ENCODE measurements around the gene CUBN. TPM values are rescaled to one million over a fixed set of nuclear protein-coding genes. Genes with fewer than 3 reads are reported as not detected.

The CUBN gene
- total and polyA plus RNA-seq, 8 donors: 0.28 to 1.3 (median 0.66) TPM

GRCh38 chr10:16884497-16884896, 245.1 kb downstream of the CUBN start:
- H3K27me3 ChIP-seq: no peaks in the 10 kb centered on the region
- ATAC-seq: no peak
- H3K4me1 ChIP-seq: no peaks in the 10 kb centered on the region
- H3K36me3 ChIP-seq: no peaks in the 10 kb centered on the region
- no peaks in the 10 kb centered on the region for H3K9me3 ChIP-seq
- intact Hi-C loops (cut with DNase I): no loop called here
- no peak overlapping the region for H3K4me3 ChIP-seq
- no peak for FAIRE-seq
- H3K27ac ChIP-seq: no peak overlapping the region
- TF ChIP-seq CTCF (IDR thresholded peaks at IDR 0.05): no peak
- 93 to 96% methylated on average over 2 of the region's 2 CpGs for WGBS, 2 donors
- no peak for DNase-seq

GRCh38 chr10:16883084-16883483, 246.5 kb downstream of the CUBN start:
- H3K4me1 ChIP-seq: no peaks in the 10 kb centered on the region
- no peaks in the 10 kb centered on the region for H3K36me3 ChIP-seq
- H3K27ac ChIP-seq: no peak overlapping the region
- DNase-seq (no peak), FAIRE-seq (no peak), ATAC-seq (no peak)
- no peak overlapping the region for H3K4me3 ChIP-seq
- no peaks in the 10 kb centered on the region for H3K27me3 ChIP-seq
- 91% methylated on average over 4 of the region's 4 CpGs for WGBS, 2 donors
- no peak for TF ChIP-seq CTCF (IDR thresholded peaks at IDR 0.05)
- intact Hi-C loops (cut with DNase I): no loop called here
- no peaks in the 10 kb centered on the region for H3K9me3 ChIP-seq

- no peak for FAIRE-seq
Observed at GRCh38 chr10:16870331-16870730, 259.3 kb downstream of the CUBN start.

GRCh38 chr10:16867990-16868389, 261.6 kb downstream of the CUBN start:
- FAIRE-seq (no peak), ATAC-seq (no peak), DNase-seq (no peak)
- Histone ChIP-seq H3K4me3 (no peak overlapping the region), H3K27me3 (no peaks in the 10 kb centered on the region), H3K4me1 (no peaks in the 10 kb centered on the region), H3K27ac (no peak overlapping the region), H3K9me3 (no peaks in the 10 kb centered on the region), H3K36me3 (no peaks in the 10 kb centered on the region)
- WGBS, 2 donors: 60 to 70% methylated on average over 4 of the region's 4 CpGs
- no peak for TF ChIP-seq CTCF (IDR thresholded peaks at IDR 0.05)
- intact Hi-C loops (cut with DNase I): no loop called here

More at GRCh38 chr10:16870331-16870730, 259.3 kb downstream of the CUBN start:
- H3K27ac ChIP-seq: no peak overlapping the region
- ATAC-seq: no peak
- no peaks in the 10 kb centered on the region for H3K27me3 ChIP-seq
- H3K9me3 ChIP-seq: no peaks in the 10 kb centered on the region
- H3K36me3 ChIP-seq: no peaks in the 10 kb centered on the region
- 75 to 83% methylated on average over 3 of the region's 3 CpGs for WGBS, 2 donors
- H3K4me1 ChIP-seq: no peaks in the 10 kb centered on the region
- H3K4me3 ChIP-seq: no peak overlapping the region
- no peak for DNase-seq
- intact Hi-C loops (cut with DNase I): no loop called here
- no peak for TF ChIP-seq CTCF (IDR thresholded peaks at IDR 0.05)

- WGBS, 2 donors: 55 to 66% methylated on average over 2 of the region's 2 CpGs
- DNase-seq: no peak
- no peaks in the 10 kb centered on the region for H3K4me1 ChIP-seq
- TF ChIP-seq CTCF (IDR thresholded peaks at IDR 0.05): no peak
- H3K4me3 ChIP-seq: no peak overlapping the region
- intact Hi-C loops (cut with DNase I): no loop called here
- no peaks in the 10 kb centered on the region for H3K9me3 ChIP-seq
- no peaks in the 10 kb centered on the region for H3K36me3 ChIP-seq
- H3K27me3 ChIP-seq: no peaks in the 10 kb centered on the region
- no peak overlapping the region for H3K27ac ChIP-seq
- no peak for ATAC-seq
- no peak for FAIRE-seq
Observed at GRCh38 chr10:16867556-16867955, 262.1 kb downstream of the CUBN start.

All from pancreas (tissue), 10 donors.